ENCODE results near the gene NPIPA5.
"Not testable (repeated sequence)": the region's sequence is repeated elsewhere in the genome, so short reads cannot be mapped to it uniquely, and the experiment has no call there.

The NPIPA5 gene

DNA sequence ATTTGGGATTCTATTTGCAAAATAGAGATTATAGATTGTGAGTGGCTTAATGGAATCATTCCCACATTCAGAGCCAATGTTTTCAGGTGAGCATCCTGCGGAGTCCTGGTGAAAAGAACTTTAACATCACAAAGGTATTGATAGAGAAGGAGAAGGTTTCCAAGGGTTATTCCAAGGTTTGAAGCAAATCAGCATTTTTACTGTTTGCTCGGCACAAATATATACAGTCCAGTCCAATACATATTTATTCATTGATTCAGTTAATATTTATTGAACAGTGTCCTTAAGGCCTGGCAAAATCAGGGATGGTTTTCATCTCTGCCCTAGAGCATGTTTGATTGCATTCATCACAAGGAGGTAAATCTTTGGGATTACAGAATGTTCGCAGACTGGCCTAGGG lies 23.9 kb upstream of the NPIPA5 start:
- TF ChIP-seq, protein P1, sequence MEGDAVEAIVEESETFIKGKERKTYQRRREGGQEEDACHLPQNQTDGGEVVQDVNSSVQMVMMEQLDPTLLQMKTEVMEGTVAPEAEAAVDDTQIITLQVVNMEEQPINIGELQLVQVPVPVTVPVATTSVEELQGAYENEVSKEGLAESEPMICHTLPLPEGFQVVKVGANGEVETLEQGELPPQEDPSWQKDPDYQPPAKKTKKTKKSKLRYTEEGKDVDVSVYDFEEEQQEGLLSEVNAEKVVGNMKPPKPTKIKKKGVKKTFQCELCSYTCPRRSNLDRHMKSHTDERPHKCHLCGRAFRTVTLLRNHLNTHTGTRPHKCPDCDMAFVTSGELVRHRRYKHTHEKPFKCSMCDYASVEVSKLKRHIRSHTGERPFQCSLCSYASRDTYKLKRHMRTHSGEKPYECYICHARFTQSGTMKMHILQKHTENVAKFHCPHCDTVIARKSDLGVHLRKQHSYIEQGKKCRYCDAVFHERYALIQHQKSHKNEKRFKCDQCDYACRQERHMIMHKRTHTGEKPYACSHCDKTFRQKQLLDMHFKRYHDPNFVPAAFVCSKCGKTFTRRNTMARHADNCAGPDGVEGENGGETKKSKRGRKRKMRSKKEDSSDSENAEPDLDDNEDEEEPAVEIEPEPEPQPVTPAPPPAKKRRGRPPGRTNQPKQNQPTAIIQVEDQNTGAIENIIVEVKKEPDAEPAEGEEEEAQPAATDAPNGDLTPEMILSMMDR (IDR thresholded peaks at IDR 0.05; ENCODE audit: low read depth, low read length, missing control alignments) = no peak
- no peak overlapping the region for H3K27ac ChIP-seq
- H3K4me3 ChIP-seq (ENCODE audit: low read depth, low read length) = no peak overlapping the region
- in situ Hi-C loops (cut with HindIII; ENCODE audit: low pct_ligation_motif_present, low sequenced_read_pairs) = no loop called here
- DNase-seq = no peak
- H3K36me3 ChIP-seq (replicated peaks) = no peaks in the 10 kb centered on the region
- H3K27me3 ChIP-seq (replicated peaks) = no peaks in the 10 kb centered on the region

DNA sequence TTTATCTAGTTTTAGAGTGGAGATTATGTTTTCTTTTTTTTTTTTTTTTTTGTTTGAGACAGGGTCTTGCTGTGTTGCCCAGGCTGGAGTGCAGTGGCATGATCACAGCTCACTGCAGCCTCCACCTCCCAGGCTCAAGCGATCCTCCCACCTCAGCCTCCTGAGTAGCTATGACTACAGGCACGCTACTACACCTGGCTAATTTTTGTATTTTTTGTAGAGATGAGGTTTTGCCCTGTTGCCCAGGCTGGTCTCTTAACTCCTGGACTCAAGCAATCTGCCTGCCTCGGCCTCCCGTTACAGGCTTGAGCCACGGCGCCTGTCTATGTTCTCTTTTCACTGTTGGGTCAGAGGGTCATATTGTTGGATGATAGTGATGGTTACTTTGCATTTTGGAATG lies 22.2 kb upstream of the NPIPA5 start:
- in situ Hi-C loops (cut with HindIII; ENCODE audit: low pct_ligation_motif_present, low sequenced_read_pairs); DNase-seq; H3K4me3 ChIP-seq (ENCODE audit: low read depth, low read length); H3K27ac ChIP-seq; H3K27me3 ChIP-seq (replicated peaks); H3K36me3 ChIP-seq (replicated peaks): not testable (repeated sequence)

DNA sequence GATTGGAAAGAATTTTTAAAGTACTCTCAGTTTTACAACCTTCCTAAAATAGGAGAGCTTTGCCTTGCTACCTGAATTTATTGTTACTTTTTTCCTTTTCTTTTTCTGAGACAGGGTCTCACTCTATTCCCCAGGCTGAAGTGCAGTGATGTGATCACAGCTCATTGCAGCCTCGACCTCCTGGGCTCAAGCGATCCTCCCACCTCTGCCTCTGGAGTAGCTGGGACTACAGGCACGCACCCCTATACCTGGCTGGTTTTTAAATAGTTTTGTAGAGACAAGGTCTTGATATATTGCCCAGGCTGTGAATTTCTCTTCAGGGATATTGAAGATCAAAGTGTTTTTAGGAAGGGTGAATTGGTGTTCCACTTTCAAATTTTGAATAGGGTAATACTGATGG lies 21.2 kb upstream of the NPIPA5 start:
- Histone ChIP-seq H3K36me3 (replicated peaks) (no peaks in the 10 kb centered on the region), H3K27me3 (replicated peaks) (no peaks in the 10 kb centered on the region), H3K4me3 (ENCODE audit: low read depth, low read length) (no peak overlapping the region), H3K27ac (no peak overlapping the region)
- in situ Hi-C loops (cut with HindIII; ENCODE audit: low pct_ligation_motif_present, low sequenced_read_pairs) = no loop called here
- TF ChIP-seq, protein P1 (IDR thresholded peaks at IDR 0.05; ENCODE audit: low read depth, low read length, missing control alignments) = no peak
- DNase-seq = no peak

DNA sequence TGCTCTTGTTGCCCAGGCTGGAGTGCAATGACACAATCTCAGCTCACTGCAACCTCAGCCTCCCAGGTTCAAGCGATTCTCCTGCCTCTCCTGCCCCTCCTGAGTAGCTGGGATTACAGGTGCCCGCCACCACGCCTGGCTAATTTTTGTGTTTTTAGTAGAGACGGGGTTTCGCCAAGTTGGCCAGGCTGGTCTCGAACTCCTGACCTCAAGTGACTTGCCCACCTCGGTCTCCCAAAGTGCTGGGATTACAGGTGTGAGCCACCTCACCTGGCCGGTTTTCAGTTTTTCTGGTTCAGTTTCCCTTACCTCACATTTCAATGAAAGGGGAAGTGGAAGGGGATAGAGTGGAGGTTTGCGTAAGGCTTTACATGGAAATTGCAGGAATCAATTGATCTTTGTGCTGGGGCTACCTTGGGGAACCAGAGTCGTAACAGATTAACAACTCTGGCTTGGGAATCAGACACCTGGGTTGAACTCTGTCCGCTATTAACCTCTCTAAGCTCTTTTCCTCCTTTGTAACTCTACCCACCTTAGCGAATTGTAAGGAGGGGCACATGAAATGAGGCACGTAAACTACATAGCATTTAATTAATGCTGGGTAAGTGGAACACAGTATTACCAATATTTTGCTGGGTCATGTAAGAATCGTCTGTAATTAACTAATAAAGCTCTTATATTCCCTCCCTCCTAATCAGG lies 20.7 kb upstream of the NPIPA5 start:
- no peak for DNase-seq
- Histone ChIP-seq H3K27ac (no peak overlapping the region), H3K36me3 (replicated peaks) (no peaks in the 10 kb centered on the region), H3K27me3 (replicated peaks) (no peaks in the 10 kb centered on the region), H3K4me3 (ENCODE audit: low read depth, low read length) (no peak overlapping the region)
- TF ChIP-seq, protein P1 (IDR thresholded peaks at IDR 0.05; ENCODE audit: low read depth, low read length, missing control alignments) = no peak
- in situ Hi-C loops (cut with HindIII; ENCODE audit: low pct_ligation_motif_present, low sequenced_read_pairs) = no loop called here

DNA sequence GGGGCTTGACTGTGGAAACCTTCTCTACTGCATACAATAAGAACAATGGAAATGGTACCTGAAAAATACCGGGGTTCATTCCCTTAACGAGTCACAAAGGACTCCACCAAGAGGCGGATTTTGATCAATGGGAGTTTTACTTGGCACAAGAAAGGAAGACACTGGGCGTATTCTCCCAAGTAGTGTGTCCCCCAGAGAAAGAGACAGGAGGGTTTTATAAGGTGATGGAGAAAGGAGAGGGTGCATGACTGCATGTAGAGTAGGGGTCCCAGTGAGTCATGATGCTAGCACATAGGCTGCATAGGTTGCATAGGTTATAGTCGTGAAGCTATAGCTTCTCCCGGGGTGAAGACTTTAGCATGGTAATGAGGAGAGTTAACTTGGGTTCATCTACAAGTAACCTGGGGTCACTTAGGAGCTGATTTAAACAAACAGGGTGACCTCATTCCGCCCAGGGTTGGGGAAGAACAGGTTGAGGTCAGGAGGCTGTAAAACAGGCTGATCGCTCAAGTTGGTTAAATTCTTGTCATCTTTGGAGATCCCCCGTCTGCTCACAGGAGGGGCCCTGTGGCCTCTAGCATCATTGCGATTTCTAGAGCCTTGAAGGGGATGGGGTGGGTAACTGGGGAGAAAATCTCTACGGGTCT lies 19.0 kb upstream of the NPIPA5 start:
- TF ChIP-seq, protein P1 (IDR thresholded peaks at IDR 0.05; ENCODE audit: low read depth, low read length, missing control alignments) = no peak
- no peak for DNase-seq
- H3K27ac ChIP-seq = no peak overlapping the region

DNA sequence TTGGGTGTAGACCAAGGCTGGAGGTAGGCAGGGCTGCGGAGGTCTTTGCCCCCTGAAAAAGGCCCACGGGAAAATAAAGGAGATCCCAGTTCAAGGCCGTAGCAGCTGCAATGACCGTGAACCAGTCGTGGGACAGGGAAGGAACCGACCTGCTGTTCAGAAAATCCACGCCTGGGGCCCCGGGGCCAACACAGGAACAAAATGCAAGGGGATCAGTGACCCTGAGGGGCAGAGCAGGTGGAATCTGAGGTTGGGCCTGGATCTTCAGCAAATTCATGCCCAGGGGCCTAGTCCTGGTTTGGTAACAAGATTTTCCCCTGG lies 18.4 kb upstream of the NPIPA5 start:
- H3K27ac ChIP-seq; H3K4me3 ChIP-seq (ENCODE audit: low read depth, low read length); DNase-seq; H3K36me3 ChIP-seq (replicated peaks); H3K27me3 ChIP-seq (replicated peaks); in situ Hi-C loops (cut with HindIII; ENCODE audit: low pct_ligation_motif_present, low sequenced_read_pairs): not testable (repeated sequence)

More for the DNA sequence above, 19.0 kb upstream of the NPIPA5 start:
- Histone ChIP-seq H3K36me3 (replicated peaks) (no peaks in the 10 kb centered on the region), H3K27me3 (replicated peaks) (no peaks in the 10 kb centered on the region), H3K4me3 (ENCODE audit: low read depth, low read length) (no peak overlapping the region)
- in situ Hi-C loops (cut with HindIII; ENCODE audit: low pct_ligation_motif_present, low sequenced_read_pairs) = no loop called here

DNA sequence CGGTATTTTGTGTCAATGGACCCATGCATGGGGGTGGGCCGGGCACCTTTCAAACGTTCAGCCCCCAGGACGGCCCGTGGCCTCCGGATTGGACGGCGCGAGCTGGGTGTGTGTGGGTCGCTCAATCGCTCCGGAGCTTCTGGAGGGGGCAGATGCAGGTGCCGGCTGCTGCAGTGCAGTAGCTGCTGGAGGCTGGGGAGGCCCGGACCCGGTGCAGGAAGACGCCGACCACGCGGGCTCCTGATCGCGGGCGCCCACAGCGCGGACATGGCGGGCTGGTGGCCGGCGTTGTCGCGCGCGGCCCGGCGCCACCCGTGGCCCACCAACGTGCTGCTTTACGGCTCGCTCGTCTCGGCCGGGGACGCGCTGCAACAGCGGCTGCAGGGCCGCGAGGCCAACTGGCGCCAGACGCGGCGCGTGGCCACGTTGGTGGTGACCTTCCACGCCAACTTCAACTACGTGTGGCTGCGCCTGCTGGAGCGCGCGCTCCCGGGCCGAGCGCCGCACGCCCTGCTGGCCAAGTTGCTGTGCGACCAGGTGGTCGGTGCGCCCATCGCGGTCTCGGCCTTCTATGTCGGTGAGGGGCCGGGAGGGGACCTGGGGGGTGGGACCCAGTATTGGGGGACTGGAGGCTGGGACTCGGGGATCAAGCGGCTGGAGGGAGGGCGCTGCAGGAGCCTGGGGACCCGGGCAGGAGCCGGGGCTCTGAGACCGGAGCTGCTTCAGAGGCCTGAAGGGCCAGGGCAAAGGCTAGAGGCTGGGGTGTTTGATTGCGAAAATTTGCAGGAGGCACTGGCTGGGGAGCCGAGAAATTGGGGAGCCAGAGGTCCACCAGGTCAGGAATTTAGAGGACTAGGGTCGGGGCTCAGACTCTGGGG lies 17.8 kb upstream of the NPIPA5 start, which contains the start of gene MPV17L:
Gene MPV17L, plus strand, starts transcription at position 124 of the 878 bp plus-strand sequence. Its CDS starts 144 bp downstream, at position 268.
- in situ Hi-C loops (cut with HindIII; ENCODE audit: low pct_ligation_motif_present, low sequenced_read_pairs); H3K27ac ChIP-seq; H3K36me3 ChIP-seq (replicated peaks); H3K27me3 ChIP-seq (replicated peaks); DNase-seq: not testable (repeated sequence)
- peak within 1 kb of the TSS; percentile 43 for H3K4me3 ChIP-seq (ENCODE audit: low read depth, low read length)

DNA sequence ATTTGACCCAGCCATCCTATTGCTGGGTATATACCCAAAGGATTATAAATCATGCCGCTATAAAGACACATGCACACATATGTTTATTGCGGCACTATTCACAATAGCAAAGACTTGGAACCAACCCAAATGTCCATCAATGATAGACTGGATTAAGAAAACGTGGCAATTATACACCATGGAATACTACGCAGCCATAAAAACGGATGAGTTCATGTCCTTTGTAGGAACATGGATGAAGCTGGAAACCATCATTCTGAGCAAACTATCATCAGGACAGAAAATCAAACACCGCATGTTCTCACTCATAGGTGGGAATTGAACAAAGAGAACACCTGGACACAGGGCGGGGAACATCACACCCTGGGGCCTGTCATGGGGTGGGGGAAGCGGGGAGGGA lies 14.9 kb upstream of the NPIPA5 start:
- H3K27ac ChIP-seq; DNase-seq; in situ Hi-C loops (cut with HindIII; ENCODE audit: low pct_ligation_motif_present, low sequenced_read_pairs); H3K27me3 ChIP-seq (replicated peaks); H3K4me3 ChIP-seq (ENCODE audit: low read depth, low read length); H3K36me3 ChIP-seq (replicated peaks): not testable (repeated sequence)

DNA sequence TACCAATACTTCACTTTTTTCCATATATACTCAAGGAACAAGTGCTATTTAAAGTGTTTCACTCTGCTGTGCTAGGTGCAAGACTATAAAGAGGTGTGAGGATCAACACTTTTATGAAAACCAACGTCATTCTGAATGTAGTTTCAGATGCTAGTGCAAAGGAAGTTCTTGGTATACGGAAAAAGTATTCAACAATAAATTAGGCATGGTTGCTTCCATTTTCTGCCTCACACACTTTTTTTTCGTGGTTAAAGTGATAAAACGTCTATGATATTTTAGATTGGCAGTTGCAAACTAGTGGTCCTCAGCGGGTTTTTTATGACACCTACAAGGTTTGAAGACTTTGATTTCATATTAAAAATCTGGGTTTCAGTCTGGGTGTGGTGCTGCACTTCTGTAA lies 11.8 kb upstream of the NPIPA5 start:
- H3K4me3 ChIP-seq (ENCODE audit: low read depth, low read length); H3K36me3 ChIP-seq (replicated peaks); in situ Hi-C loops (cut with HindIII; ENCODE audit: low pct_ligation_motif_present, low sequenced_read_pairs); DNase-seq; H3K27ac ChIP-seq; H3K27me3 ChIP-seq (replicated peaks): not testable (repeated sequence)

DNA sequence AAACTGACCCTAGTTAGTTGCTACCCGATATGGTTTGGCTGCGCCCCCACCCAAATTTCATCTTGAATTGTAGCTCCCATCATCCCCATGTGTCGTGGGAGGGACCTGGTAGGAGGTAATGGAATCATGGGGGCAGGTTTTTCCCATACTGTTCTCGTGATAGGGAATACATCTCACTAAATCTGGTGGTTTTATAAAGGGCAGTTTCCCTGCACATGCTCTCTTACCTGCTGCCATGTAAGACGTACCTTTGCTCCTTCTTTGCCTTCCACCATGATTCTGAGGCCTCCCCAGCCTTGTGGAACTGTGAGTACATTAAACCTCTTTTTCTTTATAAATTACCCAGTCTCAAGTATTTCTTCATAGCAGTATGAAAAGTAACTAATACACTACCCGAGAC lies 10.0 kb upstream of the NPIPA5 start:
- H3K4me3 ChIP-seq (ENCODE audit: low read depth, low read length); H3K27ac ChIP-seq; in situ Hi-C loops (cut with HindIII; ENCODE audit: low pct_ligation_motif_present, low sequenced_read_pairs); H3K27me3 ChIP-seq (replicated peaks); H3K36me3 ChIP-seq (replicated peaks); DNase-seq: not testable (repeated sequence)

Measured in brain microvascular endothelial cell (primary cell).